ENCODE data around the gene SCN4A.
"Not testable (repeated sequence)": the region's sequence is repeated elsewhere in the genome, so short reads cannot be mapped to it uniquely, and the experiment has no call there.

Gene SCN4A

GRCh38 chr17:63939401-63939800, 33.3 kb downstream of the SCN4A start:
- no peak for DNase-seq (ENCODE audit: low read depth in 3 of 3, low spot score in 1 of 3)

DNA sequence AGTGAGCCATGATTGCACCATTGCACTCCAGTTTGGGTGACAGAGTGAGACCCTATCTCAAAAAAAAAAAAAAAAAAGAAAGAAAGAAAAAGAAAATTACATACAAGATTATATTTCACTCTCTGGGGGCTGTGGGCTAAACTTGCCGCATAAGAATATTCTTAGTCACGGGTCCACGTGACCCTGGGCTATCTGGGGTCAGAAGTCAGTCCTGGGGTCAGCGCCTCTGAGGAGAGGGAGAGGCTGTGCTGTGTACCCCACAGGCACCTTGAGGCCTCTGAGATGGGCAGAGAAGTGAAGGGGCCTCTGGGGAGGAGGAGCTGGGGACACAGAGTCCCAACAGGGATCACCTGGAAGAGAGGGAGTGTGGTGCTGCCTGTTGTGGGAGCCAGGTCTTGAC, 34.8 kb downstream of the SCN4A start:
- no peak for DNase-seq (ENCODE audit: low read depth in 3 of 3, low spot score in 1 of 3)

DNA sequence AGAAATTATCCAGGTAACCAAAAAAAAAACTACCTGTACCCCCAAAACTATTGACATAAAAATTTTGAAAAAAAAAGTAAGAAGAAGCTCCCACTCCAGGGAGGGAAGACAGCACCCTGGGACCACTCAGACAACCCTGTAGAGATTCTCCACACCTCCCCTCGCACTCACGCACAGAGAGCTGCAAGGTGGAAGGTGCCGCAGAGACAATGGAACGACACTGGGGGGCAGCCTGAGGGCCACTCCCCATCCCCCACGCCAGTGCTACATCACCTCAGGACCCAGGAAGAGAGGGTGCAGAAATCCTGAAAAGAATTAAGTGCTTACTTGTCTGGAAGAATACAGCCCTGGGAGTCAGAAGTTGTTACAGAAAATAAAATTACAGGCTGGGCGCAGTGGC, 35.4 kb downstream of the SCN4A start:
- no peak for DNase-seq (ENCODE audit: low read depth in 3 of 3, low spot score in 1 of 3)

GRCh38 chr17:63934183-63935112, 38.3 kb downstream of the SCN4A start:
- DNase-seq (ENCODE audit: low read depth in 3 of 3, low spot score in 1 of 3) = no peak

DNA sequence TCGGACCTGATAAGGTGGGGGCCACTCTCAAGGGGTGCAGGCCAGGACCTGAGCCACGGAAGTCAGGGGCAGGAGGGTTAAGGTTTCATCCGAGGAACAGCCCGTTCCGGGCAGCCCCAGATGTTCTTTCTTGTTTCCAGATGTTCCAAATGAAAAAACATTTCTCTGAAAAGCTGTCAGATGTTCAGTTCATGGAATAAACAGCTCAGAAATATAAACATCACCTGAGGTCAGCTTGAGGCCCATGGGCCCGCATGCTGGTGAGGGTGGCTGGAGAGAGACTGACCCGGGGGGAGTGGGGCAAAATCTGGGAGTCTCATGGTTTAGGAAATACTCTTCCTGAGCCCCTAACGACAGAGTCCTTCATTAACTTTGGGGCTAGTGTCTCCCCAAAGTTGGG, 39.1 kb downstream of the SCN4A start:
- DNase-seq (ENCODE audit: low read depth in 3 of 3, low spot score in 1 of 3) = no peak

GRCh38 chr17:63932721-63933120, 40.0 kb downstream of the SCN4A start:
- no peak for DNase-seq (ENCODE audit: low read depth in 3 of 3, low spot score in 1 of 3)

DNA sequence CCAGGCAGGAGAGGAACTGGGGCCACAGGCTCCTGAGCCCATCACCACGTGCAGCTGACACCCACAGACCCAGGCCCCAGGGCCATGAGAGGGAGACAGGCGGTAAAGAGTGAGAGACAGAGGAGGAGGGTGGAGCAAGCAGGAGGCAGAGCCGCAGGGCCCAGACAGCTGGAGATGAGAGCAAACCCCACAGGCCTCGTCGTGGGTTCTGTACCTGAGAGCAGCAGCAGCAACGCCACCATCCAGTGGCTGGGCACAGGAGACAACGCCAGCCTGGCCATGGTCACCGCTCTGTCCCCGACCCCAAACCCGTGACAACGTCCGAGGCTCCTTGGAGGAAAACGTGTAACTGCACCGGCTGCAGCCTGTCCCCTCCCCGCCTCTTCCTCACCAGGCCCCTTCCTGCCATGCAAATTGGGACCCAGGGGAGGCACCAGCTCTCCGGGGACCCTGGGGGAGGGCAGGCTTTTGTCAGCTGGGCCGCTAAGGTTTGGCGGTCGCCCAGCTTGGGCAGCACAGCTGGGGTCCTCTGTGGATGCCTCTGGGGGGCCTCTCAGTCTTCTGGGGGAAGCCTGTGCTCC, 40.6 kb downstream of the SCN4A start, which contains the start of gene CD79B:
Gene CD79B (minus strand): TSS at position 351 of the 581 bp plus-strand sequence. CDS start 70 bp downstream, at position 281.
- peak in 1 of 3 donors; percentile 27 for DNase-seq (ENCODE audit: low read depth in 3 of 3, low spot score in 1 of 3)

DNA sequence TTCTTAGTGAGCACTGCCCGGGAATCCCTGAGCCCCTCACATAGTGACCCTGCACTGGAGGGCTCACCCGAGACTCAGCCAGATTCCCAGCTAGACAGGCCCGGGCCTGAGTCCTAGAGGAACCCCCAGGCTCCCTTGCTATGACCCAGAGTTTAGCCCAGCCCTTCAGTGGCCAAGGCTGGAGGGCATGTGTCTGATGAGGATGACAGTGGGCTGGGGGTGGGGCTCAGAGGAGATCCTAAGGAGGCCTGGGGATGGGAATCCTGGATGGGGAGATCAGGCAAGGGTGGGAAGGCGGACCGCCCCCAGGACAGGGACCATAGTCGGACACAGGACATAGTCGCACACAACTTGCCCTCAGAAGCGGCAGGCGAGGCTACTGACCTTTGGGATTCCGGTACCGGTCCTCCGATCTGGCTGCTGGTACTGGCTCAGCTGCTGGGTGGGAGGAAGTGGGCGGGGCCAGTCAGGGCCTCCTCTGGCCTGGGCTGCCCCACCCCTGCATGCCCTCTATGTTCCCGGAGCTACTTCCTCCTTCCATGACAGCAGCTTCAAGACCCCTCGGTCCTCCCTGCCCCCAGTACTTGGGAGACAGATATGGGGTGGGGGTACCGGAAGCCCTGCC, 41.7 kb downstream of the SCN4A start:
- peak; percentile 28 to 35 (median 29) for DNase-seq (ENCODE audit: low read depth in 3 of 3, low spot score in 1 of 3)

GRCh38 chr17:63929860-63930766, 42.6 kb downstream of the SCN4A start:
- DNase-seq (ENCODE audit: low read depth in 3 of 3, low spot score in 1 of 3) = no peak

DNA sequence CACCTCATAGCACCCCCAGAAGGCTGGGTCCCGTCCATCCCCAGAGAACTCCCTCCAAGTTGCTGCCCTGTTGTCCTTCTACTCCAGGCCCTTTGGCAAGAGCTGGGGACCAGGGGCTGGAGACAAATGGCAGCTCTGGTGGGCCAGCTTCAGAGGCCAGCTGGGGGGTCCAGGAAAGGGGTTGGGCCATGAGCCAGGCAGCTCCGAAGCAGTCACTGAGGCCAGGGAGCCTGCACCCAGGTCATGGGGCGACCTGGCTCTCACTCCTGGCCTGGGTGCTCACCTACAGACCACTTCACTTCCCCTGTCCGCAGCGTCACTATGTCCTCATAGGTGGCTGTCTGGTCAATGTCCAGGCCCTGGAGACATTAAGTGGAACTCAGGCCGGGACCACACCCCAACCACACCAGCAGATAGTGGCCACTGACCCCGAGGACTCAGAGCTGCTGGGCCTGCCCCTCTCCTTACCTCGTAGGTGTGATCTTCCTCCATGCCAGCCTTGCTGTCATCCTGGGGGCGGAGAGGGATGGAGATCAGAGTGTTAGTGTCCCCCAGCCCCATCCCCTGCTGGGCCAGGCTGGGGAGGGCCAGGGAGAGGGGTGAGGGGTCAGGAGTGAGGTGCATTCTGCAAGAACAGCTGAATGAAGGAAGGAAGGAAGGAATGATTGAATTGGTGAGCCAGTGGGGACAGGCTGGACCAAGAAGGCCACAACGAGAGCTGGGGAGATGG, 43.6 kb downstream of the SCN4A start:
- no peak for DNase-seq (ENCODE audit: low read depth in 3 of 3, low spot score in 1 of 3)

DNA sequence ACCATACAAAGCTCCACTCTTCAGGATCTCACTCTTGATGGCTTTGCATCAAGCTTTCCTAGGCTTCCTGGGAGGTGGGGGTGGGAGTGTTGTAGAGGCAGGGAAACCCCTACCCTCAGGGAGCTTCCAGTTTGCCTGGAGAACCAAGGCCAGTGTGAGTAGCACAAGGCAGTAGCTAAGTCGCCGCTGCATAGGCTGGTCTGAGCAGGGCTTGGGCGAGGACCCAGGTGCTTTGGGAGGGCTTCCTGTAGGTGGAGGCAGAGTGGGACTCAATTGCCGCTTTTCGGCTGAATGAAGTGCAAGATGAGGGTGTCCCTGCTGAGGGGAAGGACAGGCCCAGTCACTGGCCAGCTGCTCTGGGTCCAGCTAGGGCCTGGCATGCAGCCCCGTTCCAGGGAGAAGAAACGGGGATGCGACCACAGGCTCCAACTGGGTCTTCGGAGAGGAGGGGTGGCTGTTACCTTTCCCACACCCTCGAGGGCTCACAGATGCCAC, 44.5 kb downstream of the SCN4A start:
- no peak for DNase-seq (ENCODE audit: low read depth in 3 of 3, low spot score in 1 of 3)

DNA sequence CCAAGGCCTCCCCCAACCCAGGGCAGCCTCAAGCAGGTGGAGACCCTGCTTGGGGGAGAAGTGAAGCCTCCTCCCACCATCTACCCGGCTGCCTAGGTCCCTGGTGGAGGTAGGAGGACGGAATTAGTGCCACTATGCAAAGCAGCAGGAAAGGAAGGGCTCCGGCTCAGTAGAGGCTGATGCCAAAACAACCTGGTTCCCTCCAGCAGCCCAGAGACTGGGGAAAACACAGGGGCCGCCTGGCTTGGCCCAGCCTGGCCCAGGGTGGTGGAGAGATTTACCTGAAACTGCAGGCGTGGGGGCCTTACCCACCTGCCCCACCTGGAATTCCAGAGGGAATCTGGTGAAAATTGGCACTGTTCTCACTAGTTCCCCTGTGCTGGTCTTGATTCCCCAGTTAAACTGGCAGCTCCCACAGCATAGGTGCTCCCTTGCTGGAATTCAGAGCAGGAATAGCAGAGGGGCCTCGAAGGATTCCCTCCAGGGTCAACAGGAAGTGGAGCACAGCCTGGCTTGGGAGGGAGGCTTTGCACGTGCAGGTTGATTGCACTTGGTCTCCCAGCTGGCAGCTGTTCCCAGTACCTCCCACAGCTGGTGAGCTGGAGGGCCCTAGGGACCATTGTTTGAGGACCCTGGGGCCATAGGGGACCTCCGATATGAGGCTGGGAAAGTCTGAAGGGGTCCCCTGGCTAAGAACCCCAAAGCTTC, 45.1 kb downstream of the SCN4A start:
- no peak for DNase-seq (ENCODE audit: low read depth in 3 of 3, low spot score in 1 of 3)

DNA sequence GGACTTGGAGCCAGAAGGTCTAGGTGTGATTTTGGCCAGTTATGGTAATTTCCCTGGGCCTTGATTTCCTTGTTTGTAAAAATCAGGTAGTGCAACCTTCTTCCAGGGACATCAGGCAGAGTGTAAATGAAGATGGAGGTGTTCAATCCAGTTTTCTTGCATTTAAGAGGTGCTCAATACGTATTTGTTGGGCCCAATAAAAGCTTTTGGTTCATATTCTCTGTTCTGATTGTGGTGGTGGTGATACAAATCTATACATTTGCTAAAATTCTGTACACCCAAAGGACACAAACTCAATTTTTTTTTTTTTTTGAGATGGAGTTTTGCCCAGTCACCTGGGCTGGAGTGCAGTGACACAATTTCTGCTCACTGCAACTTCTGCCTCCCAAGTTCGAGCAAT, 46.6 kb downstream of the SCN4A start:
- DNase-seq (ENCODE audit: low read depth in 3 of 3, low spot score in 1 of 3) = no peak

- DNase-seq (ENCODE audit: low read depth in 3 of 3, low spot score in 1 of 3) = no peak
Observed at GRCh38 chr17:63925615-63926014, 47.1 kb downstream of the SCN4A start.

GRCh38 chr17:63922402-63922801, 50.3 kb downstream of the SCN4A start:
- DNase-seq (ENCODE audit: low read depth in 3 of 3, low spot score in 1 of 3) = not testable (repeated sequence)

DNA sequence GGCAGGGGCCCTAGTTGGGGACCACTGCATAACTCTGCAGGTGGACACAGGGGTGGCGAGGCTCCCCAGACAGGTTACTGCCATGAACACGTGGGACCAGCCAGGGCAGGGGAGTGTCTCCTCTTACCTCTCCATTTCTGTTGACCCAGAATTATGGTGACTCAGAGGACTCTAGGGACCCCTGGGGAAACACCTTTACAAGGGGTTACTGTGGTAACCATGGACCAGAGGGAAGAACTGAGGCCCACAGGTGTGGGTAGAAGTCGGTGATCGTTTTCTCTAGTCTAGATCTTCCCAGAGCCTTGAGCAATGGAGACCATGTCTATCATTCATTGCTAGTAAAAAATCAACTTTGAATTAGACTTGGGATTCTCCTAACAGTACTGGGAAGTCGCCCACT, 51.9 kb downstream of the SCN4A start:
- not testable (repeated sequence) for DNase-seq (ENCODE audit: low read depth in 3 of 3, low spot score in 1 of 3)

DNA sequence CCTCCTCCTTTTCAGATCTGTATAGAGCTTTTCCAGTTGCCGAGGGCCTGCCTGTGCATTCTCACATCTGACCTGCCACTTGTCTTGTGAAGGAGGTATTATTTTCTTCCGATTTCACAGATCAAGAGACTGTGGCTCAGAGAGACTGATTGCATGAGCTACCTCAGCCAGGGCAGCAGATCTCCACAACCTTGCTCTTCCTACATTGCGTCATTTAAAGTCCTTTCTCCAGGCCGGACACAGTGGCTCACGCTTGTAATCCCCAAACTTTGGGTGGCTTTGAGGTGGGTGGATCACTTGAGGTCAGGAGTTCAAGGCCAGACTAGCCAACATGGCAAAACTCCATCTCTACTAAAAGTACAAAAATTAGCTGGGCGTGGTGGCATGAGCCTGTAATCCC, 52.7 kb downstream of the SCN4A start:
- not testable (repeated sequence) for DNase-seq (ENCODE audit: low read depth in 3 of 3, low spot score in 1 of 3)

GRCh38 chr17:63919311-63919723, 53.4 kb downstream of the SCN4A start:
- peak; percentile 33 to 59 (median 44) for DNase-seq (ENCODE audit: low read depth in 3 of 3, low spot score in 1 of 3)

- not testable (repeated sequence) for DNase-seq (ENCODE audit: low read depth in 3 of 3, low spot score in 1 of 3)
Observed at GRCh38 chr17:63918789-63919305, 53.9 kb downstream of the SCN4A start, which contains the start of gene GH1. Gene GH1 (minus strand): TSS chr17:63918839. CDS start chr17:63918776, 63 bp downstream.
